ENCODE measurements around the gene LARP1. TPM values are rescaled to one million over a fixed set of nuclear protein-coding genes. Genes with fewer than 3 reads are reported as not detected.

The LARP1 gene
- total and polyA plus RNA-seq, 2 experiments from 2014 or later, result 133 to 302 TPM

- TF ChIP-seq ETS1 (IDR thresholded peaks at IDR 0.05), result no peak
- no peak for TF ChIP-seq CTCF (conservative IDR thresholded peaks at IDR 0.05; ENCODE audit: low read depth in 2 of 2)
These were observed 48.8 kb upstream of the LARP1 start (continued) for GRCh38 chr5:154706416-154706815.

GRCh38 chr5:154707641-154708040, 47.5 kb upstream of the LARP1 start:
- DNase-seq (ENCODE audit: low spot score) (no peak), ATAC-seq (no peak)
- Histone ChIP-seq H4K20me1 (replicated peaks; ENCODE audit: insufficient read depth) (no peaks in the 10 kb centered on the region), H3K4me3 (no peak overlapping the region), H3K27me3 (ENCODE audit: insufficient read depth) (no peaks in the 10 kb centered on the region), H3K27ac (ENCODE audit: low read depth) (no peak overlapping the region), H3K4me1 (ENCODE audit: insufficient read depth) (peaks cover 18% of the 10 kb centered on the region), H3K36me3 (ENCODE audit: insufficient read depth) (no peaks in the 10 kb centered on the region), H3K9me2 (ENCODE audit: insufficient read depth) (no peaks in the 10 kb centered on the region), H3F3A (replicated peaks; ENCODE audit: low read depth) (peaks cover 3% of the 10 kb centered on the region; the same call in 1 of the 2 replicates), H3K79me2 (replicated peaks; ENCODE audit: insufficient read depth) (peaks cover 12% of the 10 kb centered on the region), H3K4me2 (no peak overlapping the region), H2AFZ (no peak overlapping the region)
- Mint-ChIP-seq H3K4me3 (no peak overlapping the region), H3K36me3 (ENCODE audit: low read depth) (no peaks in the 10 kb centered on the region), H3K9me3 (no peaks in the 10 kb centered on the region), H3K27ac (no peak overlapping the region), H3K27me3 (ENCODE audit: insufficient read depth, low read depth, poor library complexity) (no peaks in the 10 kb centered on the region), H3K4me1 (peaks cover 35% of the 10 kb centered on the region)
- TF ChIP-seq ETS1 (IDR thresholded peaks at IDR 0.05) (no peak), NANOG (IDR thresholded peaks at IDR 0.05; ENCODE audit: borderline replicate concordance) (no peak), ZNF331 (CRISPR knock-in tag; IDR thresholded peaks at IDR 0.05; ENCODE audit: low read depth) (no peak), CTCF (conservative IDR thresholded peaks at IDR 0.05; ENCODE audit: low read depth in 2 of 2) (no peak)

GRCh38 chr5:154708207-154708606, 47.0 kb upstream of the LARP1 start:
- Mint-ChIP-seq H3K27ac (no peak overlapping the region), H3K4me1 (peaks cover 40% of the 10 kb centered on the region), H3K27me3 (ENCODE audit: insufficient read depth, low read depth, poor library complexity) (no peaks in the 10 kb centered on the region), H3K36me3 (ENCODE audit: low read depth) (no peaks in the 10 kb centered on the region), H3K9me3 (no peaks in the 10 kb centered on the region), H3K4me3 (no peak overlapping the region)
- ATAC-seq, result no peak
- Histone ChIP-seq H3F3A (replicated peaks; ENCODE audit: low read depth) (peaks cover 6% of the 10 kb centered on the region), H3K4me1 (ENCODE audit: insufficient read depth) (peaks cover 22% of the 10 kb centered on the region), H3K27me3 (ENCODE audit: insufficient read depth) (no peaks in the 10 kb centered on the region), H3K9me2 (ENCODE audit: insufficient read depth) (no peaks in the 10 kb centered on the region), H2AFZ (no peak overlapping the region), H3K4me2 (no peak overlapping the region), H3K36me3 (ENCODE audit: insufficient read depth) (no peaks in the 10 kb centered on the region), H4K20me1 (replicated peaks; ENCODE audit: insufficient read depth) (no peaks in the 10 kb centered on the region), H3K4me3 (no peak overlapping the region), H3K79me2 (replicated peaks; ENCODE audit: insufficient read depth) (peaks cover 13% of the 10 kb centered on the region), H3K27ac (ENCODE audit: low read depth) (no peak overlapping the region)
- no peak for DNase-seq (ENCODE audit: low spot score)
- TF ChIP-seq ZNF331 (CRISPR knock-in tag; IDR thresholded peaks at IDR 0.05; ENCODE audit: low read depth) (no peak), STAT1 (IDR thresholded peaks at IDR 0.05; ENCODE audit: unreplicated experiment) (no peak), JUNB (IDR thresholded peaks at IDR 0.05; ENCODE audit: unreplicated experiment) (no peak), CREB1 (CRISPR knock-in tag; IDR thresholded peaks at IDR 0.05; ENCODE audit: low read depth) (no peak), EZH2phosphoT487 (IDR thresholded peaks at IDR 0.05; ENCODE audit: unreplicated experiment) (no peak), EZH2 (IDR thresholded peaks at IDR 0.05; ENCODE audit: low read depth, unreplicated experiment) (no peak), ZNF114 (CRISPR knock-in tag; IDR thresholded peaks at IDR 0.05) (no peak), POLR2AphosphoS5 (IDR thresholded peaks at IDR 0.05; ENCODE audit: low read depth) (no peak), NANOG (IDR thresholded peaks at IDR 0.05; ENCODE audit: borderline replicate concordance) (no peak), ETS1 (IDR thresholded peaks at IDR 0.05) (no peak)

All from GM23338 (cell line).